ENCODE results near the gene SLC16A6.
"Not testable (repeated sequence)": the region's sequence is repeated elsewhere in the genome, so short reads cannot be mapped to it uniquely, and the experiment has no call there.

The SLC16A6 gene

GRCh38 chr17:68309066-68309670 is 18.2 kb upstream of the SLC16A6 start:
- not testable (repeated sequence) for DNase-seq

DNA sequence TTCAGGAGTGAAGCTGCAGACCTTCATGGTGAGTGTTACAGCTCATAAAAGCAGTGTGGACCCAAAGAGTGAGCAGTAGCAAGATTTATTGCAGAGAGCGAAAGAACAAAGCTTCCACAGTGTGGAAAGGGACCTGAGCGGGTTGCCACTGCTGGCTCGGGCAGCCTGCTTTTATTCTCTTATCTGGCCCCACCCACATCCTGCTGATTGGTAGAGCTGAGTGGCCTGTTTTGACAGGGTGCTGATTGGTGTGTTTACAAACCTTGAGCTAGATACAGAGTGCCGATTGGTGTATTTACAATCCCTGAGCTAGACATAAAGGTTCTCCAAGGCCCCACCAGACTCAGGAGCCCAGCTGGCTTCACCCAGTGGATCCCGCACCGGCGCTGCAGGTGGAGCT is 17.6 kb upstream of the SLC16A6 start:
- DNase-seq, result not testable (repeated sequence)

GRCh38 chr17:68307443-68307842 is 16.5 kb upstream of the SLC16A6 start:
- DNase-seq, result no peak

- DNase-seq, result no peak
These were observed 15.9 kb upstream of the SLC16A6 start for GRCh38 chr17:68306819-68307218.

GRCh38 chr17:68305142-68305541 is 14.2 kb upstream of the SLC16A6 start:
- no peak for DNase-seq

GRCh38 chr17:68304706-68305105 is 13.8 kb upstream of the SLC16A6 start:
- DNase-seq, result no peak

- DNase-seq, result no peak
These were observed 11.7 kb upstream of the SLC16A6 start for GRCh38 chr17:68302666-68303065.

- DNase-seq, result no peak
These were observed 11.2 kb upstream of the SLC16A6 start for GRCh38 chr17:68302066-68302564.

DNA sequence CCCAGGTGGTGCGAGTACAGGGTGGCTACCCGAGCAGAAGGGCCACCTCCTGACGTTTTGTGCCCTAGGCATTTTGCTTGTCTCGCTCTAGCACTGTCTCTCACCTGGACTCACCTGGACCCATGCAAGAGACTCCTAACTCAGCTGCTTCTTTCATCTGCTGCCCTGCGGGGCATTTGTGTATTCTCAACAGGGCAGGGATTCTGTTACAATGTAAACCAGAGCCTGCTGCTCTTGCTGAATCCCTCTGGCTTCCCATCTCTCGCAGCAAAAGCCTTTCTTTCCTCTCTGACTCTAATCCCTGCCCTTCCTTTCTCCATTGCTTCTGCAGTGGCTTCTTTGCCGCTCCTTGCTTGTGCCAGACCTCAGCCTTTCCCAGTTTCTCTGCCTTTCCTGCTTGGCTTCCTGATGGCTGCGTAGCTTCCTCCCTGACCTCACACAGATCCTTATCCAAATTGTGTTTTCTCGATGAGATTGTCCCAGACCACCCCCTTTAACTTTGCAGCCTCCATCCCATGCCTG is 10.6 kb upstream of the SLC16A6 start:
- DNase-seq, result peak; percentile 88

DNA sequence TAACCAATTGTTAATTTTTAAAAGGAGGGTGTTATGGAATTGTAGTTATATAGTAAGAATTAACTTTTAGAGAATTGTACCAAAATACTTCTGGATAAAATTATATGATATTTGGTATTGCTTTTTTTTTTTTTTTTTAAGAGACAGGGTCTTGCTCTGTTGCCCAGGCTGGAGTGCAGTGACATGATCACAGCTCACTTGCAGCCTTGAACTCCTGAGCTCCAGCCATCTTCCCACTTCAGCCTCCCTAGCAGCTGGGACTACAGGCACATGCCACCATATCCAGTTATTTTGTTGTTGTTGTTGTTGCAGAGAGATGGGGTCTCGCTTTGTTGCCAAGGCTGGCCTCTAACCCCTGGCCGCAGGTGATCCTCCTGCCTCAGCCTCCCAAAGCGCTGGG is 8.9 kb upstream of the SLC16A6 start:
- DNase-seq, result no peak

- DNase-seq, result no peak
These were observed 7.7 kb upstream of the SLC16A6 start for GRCh38 chr17:68298601-68299000.

DNA sequence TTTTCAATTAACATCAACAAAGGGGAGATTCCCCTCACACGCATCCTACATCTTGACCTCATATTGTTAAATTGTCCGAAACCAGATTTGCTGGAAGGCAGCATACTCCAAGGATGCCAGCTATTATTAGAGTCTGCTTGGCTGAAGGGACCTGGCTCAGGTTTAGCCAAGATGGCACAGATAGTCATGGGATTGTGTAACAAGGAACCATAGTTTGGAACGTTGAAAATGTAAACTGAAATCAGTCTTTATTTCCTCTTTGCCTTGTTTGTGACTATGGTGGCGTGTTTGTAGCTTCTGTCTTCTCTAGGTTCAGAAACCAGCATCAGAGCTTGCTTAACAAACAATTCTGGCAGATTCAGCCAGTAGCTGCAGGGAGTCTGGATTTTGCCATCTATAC is 6.3 kb upstream of the SLC16A6 start:
- no peak for DNase-seq

DNA sequence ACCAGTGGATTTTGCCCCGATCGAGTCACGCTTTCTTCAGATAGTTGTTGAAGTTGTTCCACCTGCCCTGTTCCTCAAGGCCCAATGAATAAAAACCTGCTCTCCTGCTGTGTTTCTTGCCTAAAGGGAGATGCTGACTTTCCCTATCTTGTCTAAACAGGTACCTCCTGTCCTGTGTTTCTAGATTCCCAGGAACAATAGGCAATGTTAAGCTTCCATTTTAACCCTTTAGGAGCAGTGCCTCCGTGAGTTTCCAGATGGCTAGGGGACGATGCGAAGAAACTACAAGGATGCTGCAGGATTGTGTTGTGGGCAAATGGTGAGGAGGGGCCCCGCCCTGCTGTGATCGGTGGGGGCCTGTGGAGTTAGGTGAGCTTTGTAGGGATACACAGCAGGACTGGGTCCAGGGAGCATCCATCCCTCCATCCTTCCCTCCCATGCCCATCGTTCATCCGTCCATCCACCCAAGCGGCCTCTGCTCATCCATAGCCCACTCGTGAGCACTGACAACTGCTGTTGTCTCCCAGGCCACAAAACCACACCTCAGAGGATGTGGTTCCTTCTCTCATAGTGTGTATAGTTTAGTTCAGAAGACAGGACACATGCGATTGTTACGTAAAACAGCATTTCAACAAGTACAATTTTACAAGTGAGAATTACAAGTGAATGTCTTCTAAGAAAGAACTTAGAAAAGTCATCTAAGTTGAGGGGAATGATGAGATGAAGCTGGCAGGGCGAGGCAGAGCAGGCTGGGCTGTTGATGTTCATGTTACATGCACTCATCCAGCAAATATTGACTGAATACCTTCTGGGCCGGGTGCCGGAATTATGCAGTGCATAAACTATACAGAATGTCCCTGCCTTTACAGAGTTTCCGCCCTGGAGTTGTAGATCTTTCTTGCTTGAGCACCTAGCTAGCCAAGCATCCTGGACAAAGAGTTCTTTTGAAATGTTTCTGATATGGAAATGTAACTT is 5.6 kb upstream of the SLC16A6 start:
- no peak for DNase-seq

DNA sequence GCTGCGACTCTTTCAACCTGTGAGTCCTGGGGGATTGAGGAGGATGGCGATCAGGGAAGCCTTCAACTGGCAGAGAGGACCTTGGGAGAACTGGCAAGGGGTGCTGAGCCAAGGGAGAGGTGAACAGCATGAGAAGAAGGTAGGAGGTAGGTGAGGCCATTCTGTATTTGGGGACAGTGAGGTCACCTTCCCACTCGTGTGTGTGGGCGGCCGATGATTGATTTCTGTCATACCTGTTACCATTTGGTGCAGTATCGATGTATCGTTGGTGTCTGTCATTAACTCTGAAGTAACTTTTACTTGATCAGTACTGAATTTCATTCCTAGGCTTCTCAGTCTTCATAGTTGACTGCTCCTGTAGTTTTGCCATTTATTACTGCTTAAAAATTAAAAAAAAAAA is 4.2 kb upstream of the SLC16A6 start:
- DNase-seq, result no peak

DNA sequence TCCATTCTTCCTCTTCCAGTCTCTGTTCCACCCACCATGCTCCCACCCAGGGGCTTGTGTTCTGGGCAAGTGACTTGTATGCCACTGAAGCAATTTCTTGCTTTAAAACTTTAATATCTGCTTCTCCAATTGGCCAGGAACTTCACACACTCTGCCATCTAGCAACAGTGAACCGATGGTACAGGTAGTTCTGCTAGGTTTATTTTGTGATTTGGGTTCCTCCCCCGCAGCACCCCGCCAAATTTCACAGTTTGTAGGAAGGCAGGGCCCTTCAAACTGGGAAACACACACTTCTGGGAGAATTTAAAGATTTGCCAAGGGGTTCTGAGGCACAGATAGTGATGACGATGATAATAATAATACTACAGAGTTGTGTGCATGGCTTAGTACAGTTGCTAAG is 3.7 kb upstream of the SLC16A6 start:
- DNase-seq, result no peak

GRCh38 chr17:68294196-68294555 is 3.2 kb upstream of the SLC16A6 start:
- DNase-seq, result no peak

DNA sequence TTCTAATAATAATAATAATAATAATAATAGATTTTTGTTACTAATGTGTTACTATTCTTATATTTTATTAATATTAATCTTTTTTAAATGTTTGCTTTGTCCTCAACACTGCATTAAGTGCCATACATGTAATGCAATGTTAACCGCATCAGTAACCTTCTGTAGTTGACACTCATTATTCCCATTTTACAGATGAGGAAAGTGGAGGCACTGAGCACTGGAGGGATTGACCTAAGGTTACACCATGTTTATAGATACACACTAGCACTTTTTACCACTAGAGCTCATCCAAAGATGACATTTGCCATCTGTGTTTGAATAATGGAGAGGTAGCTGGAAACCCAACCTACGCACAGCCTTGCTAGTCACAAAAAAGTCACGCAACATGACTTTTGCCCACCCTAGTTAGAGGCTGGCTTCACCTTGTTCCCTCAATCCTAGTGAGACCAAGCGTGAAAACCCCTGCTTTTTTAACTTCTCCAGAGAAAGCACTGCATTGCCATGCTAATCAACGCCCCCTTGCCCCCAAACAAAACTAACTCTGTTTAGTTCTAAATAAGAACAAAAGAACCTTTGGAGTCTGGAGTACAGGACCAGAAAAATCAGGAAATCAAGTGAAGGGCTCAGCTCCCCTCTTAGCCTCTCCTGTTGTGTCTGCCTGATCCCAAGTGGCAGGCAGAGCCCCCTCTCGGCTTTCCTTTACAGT is 2.7 kb upstream of the SLC16A6 start:
- DNase-seq, result no peak

- DNase-seq, result no peak
These were observed 1.7 kb upstream of the SLC16A6 start for GRCh38 chr17:68292689-68293040.

DNA sequence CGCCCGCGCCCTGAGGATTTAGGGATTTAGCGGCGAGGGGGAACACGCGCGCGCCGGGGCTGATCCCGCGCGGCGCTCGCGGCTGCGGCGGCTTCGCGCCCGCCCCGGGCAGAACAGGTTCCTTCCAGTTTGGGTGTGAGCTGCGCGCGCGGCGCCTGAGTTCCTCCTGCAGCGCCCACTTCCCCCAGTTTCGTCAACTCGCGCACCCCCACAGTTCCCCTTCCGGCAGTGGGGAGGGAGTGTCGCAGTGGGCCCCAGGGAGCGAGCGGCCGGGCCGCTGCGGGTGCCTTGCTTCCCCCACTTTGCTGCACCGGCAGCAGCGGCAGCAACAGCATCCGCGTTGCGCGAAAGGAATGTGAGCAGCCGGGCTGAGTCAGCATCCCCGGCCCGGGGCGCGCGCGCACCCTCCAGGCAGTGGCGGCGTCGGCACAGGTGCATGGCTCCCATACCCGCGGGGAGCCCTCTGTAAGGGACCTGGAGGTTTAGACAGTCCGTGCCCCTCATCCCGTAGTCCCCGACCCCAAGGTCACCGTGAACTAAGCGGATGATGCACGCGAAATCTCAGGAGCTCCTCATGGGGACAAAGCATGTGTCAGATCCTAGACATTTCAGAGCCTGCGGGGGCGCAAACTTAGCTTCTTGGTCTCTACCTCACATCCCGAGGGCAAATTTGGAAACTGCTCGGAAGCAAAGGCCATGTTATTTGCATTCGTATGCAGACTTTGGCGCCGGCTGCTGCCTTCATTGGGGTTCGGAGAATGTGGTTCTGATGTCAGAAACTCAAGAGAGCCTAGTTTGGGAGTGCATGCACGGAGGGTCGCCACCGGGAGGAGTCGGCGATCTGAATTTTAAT is 1.1 kb upstream of the SLC16A6 start:
- peak; percentile 39 for DNase-seq

DNA sequence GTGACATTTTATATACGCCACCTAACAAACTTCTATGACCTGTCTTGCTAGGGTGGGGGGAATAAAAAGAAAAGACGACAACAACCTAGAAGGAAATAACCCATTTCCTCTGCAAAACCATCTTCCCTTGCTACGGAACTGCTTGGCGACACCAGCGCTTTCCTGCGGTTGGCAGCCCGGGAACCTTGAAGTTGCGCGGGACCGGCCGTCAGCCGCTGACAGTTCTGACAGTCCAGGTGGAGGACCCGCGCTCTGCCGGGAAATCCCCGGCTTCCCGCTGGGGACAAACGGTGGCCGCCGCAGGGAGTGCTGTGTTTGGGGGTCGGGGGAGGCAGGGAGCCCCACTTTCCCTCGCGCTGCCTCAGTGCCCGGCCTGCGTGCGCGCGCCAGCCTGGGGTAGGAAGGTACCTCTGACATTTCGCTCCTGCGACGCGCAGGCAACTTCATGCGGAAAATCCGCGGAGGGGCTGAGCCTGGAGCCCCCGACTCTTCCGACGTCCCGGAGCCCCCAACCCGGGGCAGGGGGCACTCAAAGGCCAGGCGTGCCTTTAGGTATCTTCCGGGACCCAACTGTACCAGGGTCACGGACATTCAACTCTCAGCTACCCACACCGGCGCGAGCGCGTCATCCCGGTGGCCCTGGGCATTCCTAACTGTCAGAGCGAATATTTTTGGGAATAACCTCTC is 516 bp downstream of the SLC16A6 start:
- no peak for DNase-seq

- DNase-seq, result no peak
These were observed 1.0 kb downstream of the SLC16A6 start for GRCh38 chr17:68289936-68290267.

DNA sequence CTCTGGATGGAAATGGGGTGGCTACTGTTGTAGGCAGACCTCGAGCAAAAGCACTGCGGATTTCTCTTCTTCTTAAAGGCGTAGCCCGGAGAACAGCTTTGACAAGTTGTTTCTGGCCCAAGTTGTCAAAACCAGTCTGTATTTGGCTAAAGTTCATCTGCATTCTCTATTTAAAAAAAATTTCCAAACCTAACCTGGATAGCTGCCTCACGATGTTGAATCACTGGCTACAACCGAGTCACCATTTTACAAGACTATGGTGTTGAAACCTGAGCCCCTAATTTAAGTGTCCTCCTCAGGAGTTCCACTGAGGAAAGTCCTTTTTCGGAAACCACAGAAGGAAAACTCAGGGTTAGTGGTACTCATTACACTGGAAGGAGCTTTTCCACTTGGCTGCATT is 1.5 kb downstream of the SLC16A6 start:
- DNase-seq, result no peak
